ENCODE data around the gene CD8A. TPM values are rescaled to one million over a fixed set of nuclear protein-coding genes. Genes with fewer than 3 reads are reported as not detected.

CD8A gene
- total and polyA plus RNA-seq, 2 of the 8 experiments (the other 6 are each of a cell fraction or from before 2014, with no cell fraction given), result 0.14 to 0.39 TPM

DNA sequence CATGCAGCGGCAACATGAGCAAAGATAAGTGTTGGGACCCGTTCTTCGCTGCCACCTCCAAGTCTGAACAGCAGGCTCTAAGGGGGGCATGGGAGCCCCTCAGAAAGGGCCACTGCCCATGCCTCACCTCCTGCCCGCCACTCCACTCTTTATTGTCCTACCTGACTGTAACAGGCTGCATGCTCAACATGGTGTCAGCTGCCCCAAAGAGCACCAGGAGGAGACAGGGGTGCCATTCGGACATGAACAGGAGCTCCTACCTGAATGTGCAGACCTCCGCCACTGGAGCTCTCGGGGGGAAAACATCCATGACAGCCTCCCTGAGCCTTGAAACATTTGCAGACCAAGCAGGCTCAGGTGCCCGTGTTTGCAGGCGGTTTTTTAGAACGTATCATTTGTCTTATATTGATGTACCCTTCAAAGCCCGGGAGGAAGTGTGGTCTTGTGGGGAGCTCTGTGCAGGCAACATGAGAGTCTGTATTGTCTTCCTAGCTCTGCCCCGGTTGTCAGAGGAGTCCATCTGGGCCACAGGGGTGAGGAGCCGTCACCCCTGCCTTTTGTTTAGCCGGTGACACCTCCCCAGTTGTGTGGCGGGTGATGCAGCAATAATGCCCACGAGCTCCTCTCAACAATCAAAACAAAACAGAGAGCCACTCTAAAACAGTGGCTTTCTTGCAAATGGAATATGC lies 35.1 kb upstream of the CD8A start:
- Histone ChIP-seq H2BK15ac (ENCODE audit: low read length) (no peak overlapping the region), H3K4me3 (ENCODE audit: extremely low read depth in 1 of 4, insufficient read depth in 2 of 4, low read depth in 3 of 4, low read length in 4 of 4) (no peak overlapping the region), H3K4me1 (replicated peaks in 1 of 4; ENCODE audit: control insufficient read depth in 3 of 4, insufficient read depth in 4 of 4, low read length in 3 of 4) (peaks cover 0 to 3% (median 0%) of the 10 kb centered on the region in 4 experiments; a peak in 1 of 7 replicates), H2BK120ac (replicated peaks; ENCODE audit: low read depth, low read length) (no peak overlapping the region), H3K23ac (ENCODE audit: insufficient read length) (no peak overlapping the region), H2AFZ (ENCODE audit: low read length) (no peak overlapping the region), H3K79me2 (ENCODE audit: control insufficient read depth in 1 of 2, insufficient read depth in 2 of 2, low read length in 2 of 2) (no peaks in the 10 kb centered on the region; a peak in 1 of 4 replicates), H3K18ac (ENCODE audit: extremely low read depth, low read length) (peak overlapping the region; percentile 2; the same call in 1 of the 2 replicates), H3K23me2 (ENCODE audit: low read depth, low read length) (no peaks in the 10 kb centered on the region; the same call in 1 of the 2 replicates), H4K91ac (replicated peaks; ENCODE audit: insufficient read length, low read length) (no peak overlapping the region), H4K5ac (ENCODE audit: insufficient read length, low read depth, low read length) (no peak overlapping the region), H3K9ac (replicated peaks in 1 of 4; ENCODE audit: extremely low read depth in 1 of 4, low read depth in 3 of 4, low read length in 3 of 4) (no peak overlapping the region), H2AK5ac (ENCODE audit: low read depth, low read length) (no peak overlapping the region), H3K56ac (replicated peaks; ENCODE audit: insufficient read length, low read depth, low read length) (no peak overlapping the region), H3K79me1 (ENCODE audit: low read depth, low read length) (no peaks in the 10 kb centered on the region), H3K4ac (replicated peaks; ENCODE audit: insufficient read length, low read depth, low read length) (no peak overlapping the region), H2BK12ac (ENCODE audit: low read depth, low read length) (no peak overlapping the region), H3K27me3 (replicated peaks in 1 of 4; ENCODE audit: control insufficient read depth in 3 of 4, extremely low read depth in 1 of 4, insufficient read depth in 3 of 4, low read length in 3 of 4) (no peaks in the 10 kb centered on the region), H3K9me3 (ENCODE audit: insufficient read depth in 2 of 2, low read depth in 1 of 2, low read length in 1 of 2) (no peaks in the 10 kb centered on the region), H4K20me1 (replicated peaks in 1 of 2; ENCODE audit: control insufficient read depth in 1 of 2, insufficient read depth in 2 of 2, low read length in 2 of 2) (no peaks in the 10 kb centered on the region), H2BK5ac (ENCODE audit: low read depth, low read length) (no peak overlapping the region), H3K4me2 (ENCODE audit: insufficient read depth in 1 of 2, low read depth in 2 of 2, low read length in 2 of 2) (no peak overlapping the region), H3K36me3 (ENCODE audit: control insufficient read depth in 2 of 4, insufficient read depth in 4 of 4, low read length in 3 of 4) (no peaks in the 10 kb centered on the region), H3K27ac (ENCODE audit: low read depth, low read length) (no peak overlapping the region), H2BK20ac (ENCODE audit: low read length) (no peak overlapping the region), H4K8ac (ENCODE audit: extremely low read depth, insufficient read depth, low read length) (no peak overlapping the region), H3K14ac (ENCODE audit: insufficient read length) (no peak overlapping the region)
- POLR2A ChIA-PET (ENCODE audit: partially characterized antibody), result no interaction called here
- 94% methylated on average over 13 of the region's 16 CpGs; no CpG with 5 or more reads in 1 of the 2 experiments for WGBS, 2 experiments (ENCODE audit: extremely low coverage in 1 of 2, insufficient coverage in 1 of 2, insufficient read length in 1 of 2, insufficient replicate concordance in 2 of 2, low coverage in 1 of 2, low lambda C conversion rate in 2 of 2, missing lambda C conversion rate in 1 of 2)
- FAIRE-seq (no peak), DNase-seq (ENCODE audit: low read depth in 1 of 2, low spot score in 2 of 2) (no peak)
- CTCF ChIA-PET (ENCODE audit: partially characterized antibody), result interaction anchor here (1.3 to 1.6 kb wide), 2 partner anchors 17 to 18 kb away, joined by 3 to 7 read pairs; no protein-coding TSS in a partner anchor
- TF ChIP-seq CTBP2 (IDR thresholded peaks at IDR 0.05; ENCODE audit: borderline replicate concordance, insufficient read depth, insufficient read length, low read length), result no peak
- no peak for TF ChIP-seq BACH1 (IDR thresholded peaks at IDR 0.05; ENCODE audit: low read length)
- TF ChIP-seq SIRT6 (IDR thresholded peaks at IDR 0.05; ENCODE audit: low read length), result no peak
- TF ChIP-seq CEBPB (IDR thresholded peaks at IDR 0.05; ENCODE audit: low read depth, low read length), result no peak
- no peak for TF ChIP-seq HDAC6 (IDR thresholded peaks at IDR 0.05; ENCODE audit: low read depth, low read length)
- TF ChIP-seq SP2 (IDR thresholded peaks at IDR 0.05; ENCODE audit: low read length), result no peak
- no peak for TF ChIP-seq BRCA1 (IDR thresholded peaks at IDR 0.05; ENCODE audit: low read depth, low read length)
- TF ChIP-seq EGR1 (IDR thresholded peaks at IDR 0.05; ENCODE audit: borderline replicate concordance, low read depth, low read length), result no peak
- TF ChIP-seq SIN3A (conservative IDR thresholded peaks at IDR 0.05 in 1 of 2, IDR thresholded peaks at IDR 0.05 in 1 of 2; ENCODE audit: low read depth in 1 of 2, low read length in 2 of 2), result no peak
- TF ChIP-seq BCL11A (IDR thresholded peaks at IDR 0.05; ENCODE audit: low read depth in 2 of 2, low read length in 2 of 2), result no peak
- TF ChIP-seq SAP30 (IDR thresholded peaks at IDR 0.05; ENCODE audit: insufficient read depth, insufficient replicate concordance, low read length), result no peak
- TF ChIP-seq MAX (IDR thresholded peaks at IDR 0.05), result no peak
